Endothelial cell (in vitro differentiated cells): ENCODE data around the gene ME1. TPM values are rescaled to one million over a fixed set of nuclear protein-coding genes. Genes with fewer than 3 reads are reported as not detected.
A peak's percentile ranks its signal among the peaks of the same experiment; 100 is the strongest.

Source experiments
- DNase-seq: peaks from one replicate; pipeline ENCODE4 v3.0.0; 2021; ENCODE audit warnings: low spot score
- H3K27ac Mint-ChIP-seq: one replicate; pipeline ENCODE4 v1.8.0; 2021; ENCODE audit warnings: mixed read lengths, inconsistent platforms; ENCODE audit not compliant: unreplicated experiment
- H3K27me3 Mint-ChIP-seq: one replicate; pipeline ENCODE4 v1.8.0; 2021; ENCODE audit warnings: mild to moderate bottlenecking, moderate library complexity, mixed read lengths, inconsistent platforms; ENCODE audit not compliant: unreplicated experiment
- H3K36me3 Mint-ChIP-seq: one replicate; pipeline ENCODE4 v1.8.0; 2021; ENCODE audit warnings: mild to moderate bottlenecking, low read depth, mixed read lengths, inconsistent platforms; ENCODE audit not compliant: unreplicated experiment
- H3K4me1 Mint-ChIP-seq: one replicate; pipeline ENCODE4 v1.8.0; 2021; ENCODE audit warnings: mild to moderate bottlenecking, mixed read lengths, inconsistent platforms; ENCODE audit not compliant: unreplicated experiment
- H3K4me3 Mint-ChIP-seq: one replicate; pipeline ENCODE4 v1.8.0; 2021; ENCODE audit warnings: mild to moderate bottlenecking, mixed read lengths, inconsistent platforms; ENCODE audit not compliant: unreplicated experiment
- H3K9me3 Mint-ChIP-seq: one replicate; pipeline ENCODE4 v1.8.0; 2021; ENCODE audit warnings: mixed read lengths, inconsistent platforms; ENCODE audit not compliant: unreplicated experiment
- CTCF ChIP-seq: fragments of 200-600 bp; sonication (generic); IDR thresholded peaks from one replicate; pipeline ENCODE4 v1.5.0; 2021; ENCODE audit warnings: antibody characterized with exemption; ENCODE audit not compliant: unreplicated experiment
- long read RNA-seq: library from polyadenylated mRNA; unstranded; transcript quantifications from one replicate; pipeline ENCODE4 v2.0.0, GENCODE V29; 2020; ENCODE audit not compliant: unreplicated experiment
- total RNA-seq: library from RNA; stranded (reverse); fragmentation: NEBNext Ultra II Directional; extraction: Animal tissue kit (Norgen Biotek cat#: 25700); gene quantifications from one replicate; pipeline ENCODE4 v1.2.1, GENCODE V29; 2021; ENCODE audit not compliant: unreplicated experiment

ME1 gene
- total RNA-seq: 13.4 TPM
- long read RNA-seq, transcript ME1-201 (14 exons, 3,371 nt): major isoform, 21 of 24 reads
- long read RNA-seq, partial matches to known transcripts: 0 of 24 reads
- long read RNA-seq, other reads (novel, unspliced or antisense): 3 of 24 reads

DNA sequence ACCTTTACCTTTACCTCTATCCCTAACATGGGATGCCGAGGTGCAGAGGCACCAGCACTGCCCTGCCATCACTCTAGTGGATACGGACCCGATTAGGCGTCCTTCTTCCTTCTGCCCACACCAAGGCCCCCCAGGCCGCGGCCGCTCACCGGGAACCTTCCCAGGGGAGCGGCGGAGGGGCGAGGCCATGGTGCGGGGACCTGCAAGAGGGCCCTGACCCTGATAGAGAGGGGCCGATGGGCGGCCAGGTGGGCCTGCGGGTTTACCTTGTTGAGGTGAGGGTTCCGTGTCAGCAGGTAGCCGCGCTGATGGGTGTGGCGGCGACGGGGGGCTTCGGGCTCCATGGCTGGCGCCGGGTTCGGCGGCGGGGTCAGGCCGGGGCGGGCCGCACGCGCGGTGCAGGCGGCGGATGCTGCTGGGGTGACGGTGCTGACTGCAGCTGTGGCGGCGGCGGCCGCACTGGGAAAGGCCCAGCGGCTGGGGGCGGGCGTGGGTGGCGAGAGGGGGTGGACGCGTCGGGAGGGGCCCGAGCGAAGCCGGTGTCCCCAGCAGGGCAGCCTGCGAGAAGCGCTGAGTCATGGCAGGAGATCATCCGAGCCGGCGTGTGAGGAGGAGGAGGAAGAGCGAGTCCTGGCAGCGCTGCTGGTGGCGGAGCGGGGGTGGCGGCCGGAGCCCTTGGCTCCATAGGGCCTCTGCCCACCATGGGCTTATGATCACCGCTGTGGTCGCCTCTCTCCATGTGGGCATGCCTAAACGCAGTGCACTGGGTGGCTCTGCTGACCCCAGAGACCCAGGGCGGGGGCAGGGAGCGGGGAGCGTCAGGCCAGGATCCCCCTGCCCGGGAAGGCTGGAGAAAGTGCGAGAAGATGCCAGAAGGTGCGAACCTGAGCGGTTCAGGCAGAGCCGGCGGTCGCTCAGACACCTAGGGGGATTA is at the start of gene ME1:
TSS of gene ME1 (minus strand) at position 441 of the 934 bp plus-strand sequence. CDS start at position 344, 97 bp downstream.
- peaks cover 2% of the 10 kb centered on the region for H3K36me3 Mint-ChIP-seq
- no peak within 1 kb of the TSS for H3K27ac Mint-ChIP-seq
- H3K4me3 Mint-ChIP-seq: peak within 1 kb of the TSS; percentile 88
- H3K4me1 Mint-ChIP-seq: peaks cover 8% of the 10 kb centered on the region
- DNase-seq: peak; percentile 63
- H3K9me3 Mint-ChIP-seq: no peaks in the 10 kb centered on the region
- TF ChIP-seq CTCF: no peak
- H3K27me3 Mint-ChIP-seq: peaks cover 3% of the 10 kb centered on the region

DNA sequence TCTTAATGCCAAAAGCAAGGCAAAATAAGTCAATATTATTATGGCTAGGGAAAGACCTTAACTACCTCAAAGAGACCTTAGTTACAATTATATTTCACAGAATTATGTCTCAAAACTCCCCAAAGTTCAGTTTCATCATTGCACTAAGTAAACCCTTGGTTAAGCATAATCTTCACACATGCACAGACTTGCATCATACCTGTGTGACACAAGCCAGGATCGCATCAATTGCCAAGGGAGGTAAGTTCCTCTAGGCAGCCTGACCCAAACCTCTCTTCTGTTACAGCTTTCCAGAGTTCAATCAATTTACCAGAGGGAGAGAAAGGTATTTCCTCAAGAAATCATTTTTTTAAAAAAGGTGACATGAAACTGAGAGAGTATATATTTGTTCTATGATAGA is 49.6 kb upstream of the ME1 start:
- TF ChIP-seq CTCF: no peak
- no peak overlapping the region for H3K4me3 Mint-ChIP-seq
- no peaks in the 10 kb centered on the region for H3K27me3 Mint-ChIP-seq
- H3K9me3 Mint-ChIP-seq: no peaks in the 10 kb centered on the region
- no peaks in the 10 kb centered on the region for H3K36me3 Mint-ChIP-seq
- no peak for DNase-seq
- H3K27ac Mint-ChIP-seq: no peak overlapping the region
- H3K4me1 Mint-ChIP-seq: no peaks in the 10 kb centered on the region

GRCh38 chr6:83479389-83479788 is 48.5 kb upstream of the ME1 start:
- no peaks in the 10 kb centered on the region for H3K36me3 Mint-ChIP-seq
- no peak for DNase-seq
- no peaks in the 10 kb centered on the region for H3K27me3 Mint-ChIP-seq
- H3K9me3 Mint-ChIP-seq: no peaks in the 10 kb centered on the region
- TF ChIP-seq CTCF: no peak
- H3K27ac Mint-ChIP-seq: no peak overlapping the region
- H3K4me3 Mint-ChIP-seq: no peak overlapping the region
- H3K4me1 Mint-ChIP-seq: no peaks in the 10 kb centered on the region

- H3K4me3 Mint-ChIP-seq: no peak overlapping the region
- H3K36me3 Mint-ChIP-seq: no peaks in the 10 kb centered on the region
- H3K27ac Mint-ChIP-seq: no peak overlapping the region
- DNase-seq: no peak
- peaks cover 17% of the 10 kb centered on the region for H3K4me1 Mint-ChIP-seq
- TF ChIP-seq CTCF: no peak
- no peaks in the 10 kb centered on the region for H3K9me3 Mint-ChIP-seq
- no peaks in the 10 kb centered on the region for H3K27me3 Mint-ChIP-seq
These were observed 46.1 kb upstream of the ME1 start for GRCh38 chr6:83476971-83477370.

DNA sequence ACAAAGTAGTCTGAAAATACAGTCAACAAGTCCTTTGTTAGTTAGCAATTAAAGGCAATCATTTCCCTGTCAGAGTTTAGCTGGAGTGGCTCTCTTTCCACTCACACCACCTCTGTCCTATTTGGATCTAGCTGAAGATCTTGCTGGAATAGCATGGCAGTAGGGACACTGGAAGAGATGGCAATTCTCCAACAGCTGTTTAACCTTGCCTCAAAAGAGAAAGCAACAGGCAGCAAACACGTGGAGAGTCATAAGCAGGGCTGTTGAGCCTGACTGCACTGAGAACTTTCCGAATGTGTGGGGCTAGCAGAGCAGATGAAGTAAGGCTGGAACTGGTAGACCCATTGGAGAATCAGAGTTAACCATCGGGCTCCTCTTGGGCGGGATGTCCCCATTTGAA is 43.5 kb upstream of the ME1 start:
- H3K9me3 Mint-ChIP-seq: no peaks in the 10 kb centered on the region
- peaks cover 21% of the 10 kb centered on the region for H3K4me1 Mint-ChIP-seq
- no peak for TF ChIP-seq CTCF
- H3K4me3 Mint-ChIP-seq: no peak overlapping the region
- DNase-seq: no peak
- H3K27me3 Mint-ChIP-seq: no peaks in the 10 kb centered on the region
- no peaks in the 10 kb centered on the region for H3K36me3 Mint-ChIP-seq
- H3K27ac Mint-ChIP-seq: no peak overlapping the region
